Progenitor cell of endocrine pancreas (in vitro differentiated cells): ENCODE measurements around the gene ATF7IP. TPM values are rescaled to one million over a fixed set of nuclear protein-coding genes. Genes with fewer than 3 reads are reported as not detected.

ENCODE experiments used
- DNase-seq: peaks from one replicate; pipeline ENCODE4 v3.0.0; 2021; ENCODE audit warnings: low spot score; ENCODE audit not compliant: unreplicated experiment
- H3K27ac Mint-ChIP-seq: 2 replicates; pipeline ENCODE4 v1.8.0; 2021; ENCODE audit warnings: mild to moderate bottlenecking, moderate library complexity, mixed read lengths
- H3K27me3 Mint-ChIP-seq: 2 replicates; pipeline ENCODE4 v1.8.0; 2021; ENCODE audit warnings: mixed read lengths
- H3K36me3 Mint-ChIP-seq: 2 replicates; pipeline ENCODE4 v1.8.0; 2022; ENCODE audit warnings: mixed read lengths; ENCODE audit not compliant: insufficient read depth
- H3K4me1 Mint-ChIP-seq: 2 replicates; pipeline ENCODE4 v1.8.0; 2021; ENCODE audit warnings: low read depth, mixed read lengths
- H3K4me3 Mint-ChIP-seq: 2 replicates; pipeline ENCODE4 v1.8.0; 2021; ENCODE audit warnings: low read depth, mild to moderate bottlenecking, moderate library complexity, mixed read lengths
- H3K9me3 Mint-ChIP-seq: 2 replicates; pipeline ENCODE4 v1.8.0; 2021; ENCODE audit warnings: low read depth, mixed read lengths
- total RNA-seq: library from RNA; stranded (reverse); gene quantifications from 2 replicates; pipeline ENCODE4 v1.2.1, GENCODE V29; 2021
- TF ChIP-seq, protein P1 (sequence below): fragments of 200-600 bp; sonication (generic); IDR thresholded peaks from one replicate; pipeline ENCODE4 v1.5.0; 2021; ENCODE audit warnings: antibody characterized with exemption, mild to moderate bottlenecking; ENCODE audit not compliant: unreplicated experiment

The ATF7IP gene
- total RNA-seq, 1 donor from 2014 or later: 185 TPM

DNA sequence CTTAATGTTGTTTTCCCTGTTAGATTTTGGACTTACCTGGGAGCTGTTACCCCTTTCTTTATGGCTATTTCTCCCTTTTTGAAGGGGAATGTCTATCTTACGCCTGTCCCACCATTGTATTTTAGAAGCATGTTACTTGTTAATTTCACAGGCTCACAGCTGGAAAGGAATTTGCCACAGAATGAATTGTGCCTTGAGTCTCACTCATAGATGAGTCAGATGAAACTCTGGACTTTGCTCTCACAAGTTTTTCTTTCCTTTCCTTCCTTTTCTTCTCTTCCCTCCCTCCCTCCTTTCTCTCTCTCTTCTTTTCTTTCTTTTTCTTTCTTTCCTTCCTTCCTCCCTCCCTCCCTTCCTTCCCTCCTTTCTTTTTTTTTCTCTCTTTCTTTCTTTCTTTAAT is 9.3 kb upstream of the ATF7IP start:
- Mint-ChIP-seq H3K36me3 (peaks cover 5% of the 10 kb centered on the region), H3K27me3 (no peaks in the 10 kb centered on the region), H3K4me3 (no peak overlapping the region), H3K9me3 (peaks cover 27% of the 10 kb centered on the region), H3K27ac (no peak overlapping the region), H3K4me1 (no peaks in the 10 kb centered on the region)
- TF ChIP-seq, protein P1, sequence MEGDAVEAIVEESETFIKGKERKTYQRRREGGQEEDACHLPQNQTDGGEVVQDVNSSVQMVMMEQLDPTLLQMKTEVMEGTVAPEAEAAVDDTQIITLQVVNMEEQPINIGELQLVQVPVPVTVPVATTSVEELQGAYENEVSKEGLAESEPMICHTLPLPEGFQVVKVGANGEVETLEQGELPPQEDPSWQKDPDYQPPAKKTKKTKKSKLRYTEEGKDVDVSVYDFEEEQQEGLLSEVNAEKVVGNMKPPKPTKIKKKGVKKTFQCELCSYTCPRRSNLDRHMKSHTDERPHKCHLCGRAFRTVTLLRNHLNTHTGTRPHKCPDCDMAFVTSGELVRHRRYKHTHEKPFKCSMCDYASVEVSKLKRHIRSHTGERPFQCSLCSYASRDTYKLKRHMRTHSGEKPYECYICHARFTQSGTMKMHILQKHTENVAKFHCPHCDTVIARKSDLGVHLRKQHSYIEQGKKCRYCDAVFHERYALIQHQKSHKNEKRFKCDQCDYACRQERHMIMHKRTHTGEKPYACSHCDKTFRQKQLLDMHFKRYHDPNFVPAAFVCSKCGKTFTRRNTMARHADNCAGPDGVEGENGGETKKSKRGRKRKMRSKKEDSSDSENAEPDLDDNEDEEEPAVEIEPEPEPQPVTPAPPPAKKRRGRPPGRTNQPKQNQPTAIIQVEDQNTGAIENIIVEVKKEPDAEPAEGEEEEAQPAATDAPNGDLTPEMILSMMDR: no peak
- DNase-seq: no peak

DNA sequence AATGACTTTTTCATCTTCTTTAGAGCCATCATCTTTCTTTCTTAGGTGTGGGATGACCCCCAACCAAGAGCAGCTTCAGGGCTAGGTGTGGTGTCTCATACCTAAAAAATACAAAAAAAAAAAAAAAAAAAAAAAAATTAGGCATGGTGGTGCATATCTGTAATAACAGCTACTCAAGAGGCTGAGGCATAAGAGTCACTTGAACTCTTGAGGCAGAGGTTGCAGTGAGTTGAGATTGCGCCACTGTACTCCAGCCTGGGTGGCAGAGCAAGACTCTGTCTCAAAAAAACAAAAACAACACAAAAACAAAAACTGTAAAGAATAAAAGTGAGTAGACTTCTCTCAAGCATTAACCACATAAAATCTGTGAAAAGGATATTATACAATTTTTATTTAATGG is 8.0 kb upstream of the ATF7IP start:
- Mint-ChIP-seq H3K27ac (no peak overlapping the region), H3K4me3 (no peak overlapping the region), H3K36me3 (peaks cover 5% of the 10 kb centered on the region), H3K9me3 (peaks cover 17% of the 10 kb centered on the region), H3K27me3 (no peaks in the 10 kb centered on the region), H3K4me1 (no peaks in the 10 kb centered on the region)
- TF ChIP-seq, protein P1: no peak
- no peak for DNase-seq

DNA sequence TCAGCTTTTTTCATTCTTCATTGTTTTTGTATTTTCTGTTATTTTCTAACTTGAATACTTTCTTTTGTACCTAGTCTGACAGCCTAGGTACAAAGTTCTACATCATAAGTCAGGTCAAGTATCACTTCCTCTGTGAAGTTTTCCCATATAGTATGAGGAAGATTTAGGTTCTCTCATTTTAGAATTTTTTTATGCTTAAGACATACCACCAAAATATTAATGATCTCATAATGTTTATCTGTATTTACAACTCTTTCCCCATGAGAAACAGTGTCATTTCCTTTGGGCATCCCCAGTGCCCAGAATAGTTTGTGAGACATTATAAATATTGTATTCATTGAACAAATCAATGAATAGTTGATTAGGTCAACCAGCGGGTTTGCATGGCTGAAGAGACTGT is 3.1 kb upstream of the ATF7IP start:
- H3K36me3 Mint-ChIP-seq: peaks cover 6% of the 10 kb centered on the region
- no peaks in the 10 kb centered on the region for H3K27me3 Mint-ChIP-seq
- H3K4me3 Mint-ChIP-seq: no peak overlapping the region
- TF ChIP-seq, protein P1: no peak
- H3K9me3 Mint-ChIP-seq: peaks cover 12% of the 10 kb centered on the region
- no peak for DNase-seq
- H3K27ac Mint-ChIP-seq: no peak overlapping the region
- H3K4me1 Mint-ChIP-seq: peaks cover 12% of the 10 kb centered on the region

DNA sequence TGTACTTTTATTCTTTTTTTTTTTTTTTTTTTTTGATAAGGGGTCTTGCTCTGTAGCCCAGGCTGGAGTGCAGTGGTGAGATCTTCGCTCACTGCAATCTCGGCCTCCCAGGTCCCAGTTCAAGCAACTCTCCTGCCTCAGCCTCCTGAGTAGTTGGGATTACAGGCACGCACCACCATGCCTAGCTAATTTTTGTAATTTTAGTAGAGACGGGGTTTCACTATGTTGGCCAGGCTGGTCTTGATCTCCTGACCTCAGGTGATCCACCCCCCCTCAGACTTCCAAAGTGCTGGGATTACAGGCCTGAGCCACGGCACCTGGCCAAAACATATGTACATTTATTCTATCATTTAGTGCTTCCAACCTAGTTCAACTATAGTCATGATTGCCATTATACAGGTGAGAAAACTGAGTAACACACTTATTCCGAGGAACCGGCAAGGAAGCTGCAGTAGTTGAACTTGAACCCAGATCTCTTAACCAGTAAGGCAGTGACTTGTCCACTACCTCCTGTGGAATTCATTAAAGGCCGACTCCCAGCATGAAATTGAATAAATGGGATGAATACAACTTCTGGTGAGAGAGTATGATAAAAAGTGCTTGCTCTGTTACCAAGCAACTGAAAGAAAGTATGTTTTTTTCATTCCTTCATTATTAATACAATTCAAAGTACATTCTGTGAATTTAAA is 755 bp upstream of the ATF7IP start:
- TF ChIP-seq, protein P1: no peak
- peaks cover 14% of the 10 kb centered on the region for H3K4me1 Mint-ChIP-seq
- H3K27ac Mint-ChIP-seq: peak overlapping the region; percentile 99
- peaks cover 11% of the 10 kb centered on the region for H3K36me3 Mint-ChIP-seq
- peak overlapping the region; percentile 91 for H3K4me3 Mint-ChIP-seq
- DNase-seq: no peak
- no peaks in the 10 kb centered on the region for H3K27me3 Mint-ChIP-seq
- H3K9me3 Mint-ChIP-seq: peaks cover 12% of the 10 kb centered on the region

DNA sequence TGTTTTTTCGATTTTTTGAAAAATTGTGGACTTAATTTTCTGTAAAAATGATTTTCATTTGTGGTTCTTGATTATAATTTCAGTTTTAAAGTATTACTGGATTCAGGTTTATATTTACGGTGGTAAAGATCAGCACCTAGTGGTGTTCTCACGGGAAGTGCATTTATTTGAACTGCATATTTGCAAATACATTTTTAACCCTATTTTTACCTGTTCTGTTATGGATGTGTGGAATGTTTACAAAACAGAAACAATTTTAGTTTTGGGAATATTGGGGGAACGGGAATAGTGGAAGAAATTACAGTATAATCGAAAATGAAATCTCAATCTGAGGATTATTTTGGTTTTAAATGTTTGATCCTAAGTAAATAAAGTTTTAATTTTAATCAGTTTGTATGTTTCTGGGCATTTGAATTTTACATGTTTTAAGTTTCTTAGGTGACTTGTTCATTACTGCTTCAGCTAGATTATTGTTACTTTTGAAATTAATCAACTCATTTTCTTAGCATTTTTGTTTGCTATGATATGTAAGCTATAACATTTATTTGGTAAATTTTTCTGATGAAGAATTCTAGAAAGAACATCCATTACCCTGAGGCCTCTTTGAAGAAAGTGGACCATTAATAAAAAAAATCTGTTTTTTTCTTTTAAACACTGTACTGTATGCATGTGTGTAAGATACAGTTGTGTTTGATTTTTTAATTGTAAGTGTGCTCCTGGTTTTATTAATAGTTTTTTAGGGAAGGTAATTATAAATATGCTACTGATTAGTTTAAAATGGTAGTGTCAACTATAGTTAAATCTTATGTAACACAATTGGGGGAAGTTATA is 942 bp downstream of the ATF7IP start:
- DNase-seq: no peak
- H3K4me1 Mint-ChIP-seq: peaks cover 18% of the 10 kb centered on the region
- H3K9me3 Mint-ChIP-seq: peaks cover 10% of the 10 kb centered on the region
- TF ChIP-seq, protein P1: peak; percentile 48
- H3K27ac Mint-ChIP-seq: peak overlapping the region; percentile 99
- peaks cover 19% of the 10 kb centered on the region for H3K36me3 Mint-ChIP-seq
- H3K27me3 Mint-ChIP-seq: no peaks in the 10 kb centered on the region
- peak overlapping the region; percentile 91 for H3K4me3 Mint-ChIP-seq
